NCI-H2107 treated with DMSO at 0.1 percent for 48 hours (cell line): Measurements from ENCODE around the gene ANKS6.

Experiments used
- DNase-seq: peaks from one replicate; lab custom pipeline; 2025; ENCODE audit not compliant: unreplicated experiment; lab: John Stamatoyannopoulos, UW

ANKS6 gene

DNA sequence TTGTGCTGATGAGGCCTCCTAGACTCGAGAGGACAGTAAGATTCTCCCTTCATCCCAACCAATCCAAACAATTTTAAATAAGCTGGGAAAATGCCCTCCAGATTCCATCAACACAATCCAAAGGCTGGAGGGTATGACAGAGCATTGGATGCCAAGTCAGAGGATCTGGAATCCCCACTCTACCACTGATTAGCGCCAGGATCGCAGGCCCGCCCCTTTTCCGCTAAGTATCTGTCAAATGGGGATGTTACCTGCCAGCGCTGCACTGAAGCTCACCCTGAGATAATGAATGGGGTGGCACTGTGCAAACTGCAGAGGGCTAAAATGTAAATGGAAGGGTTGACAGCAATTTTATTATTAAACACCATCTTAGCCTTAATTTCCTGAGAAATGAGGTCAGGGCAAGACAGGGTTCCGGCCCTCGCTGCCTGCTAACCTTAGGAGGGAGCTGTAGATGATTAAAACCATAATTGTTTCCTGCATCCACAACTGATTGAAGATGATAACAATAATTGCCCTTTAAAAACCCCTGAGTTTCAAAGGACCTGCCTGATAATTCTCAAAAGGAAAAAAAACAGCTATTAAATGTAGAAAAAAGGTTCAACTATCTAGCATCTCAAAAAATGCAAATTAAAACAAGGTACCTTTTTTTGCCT is 56.0 kb downstream of the ANKS6 start:
- no peak for DNase-seq

DNA sequence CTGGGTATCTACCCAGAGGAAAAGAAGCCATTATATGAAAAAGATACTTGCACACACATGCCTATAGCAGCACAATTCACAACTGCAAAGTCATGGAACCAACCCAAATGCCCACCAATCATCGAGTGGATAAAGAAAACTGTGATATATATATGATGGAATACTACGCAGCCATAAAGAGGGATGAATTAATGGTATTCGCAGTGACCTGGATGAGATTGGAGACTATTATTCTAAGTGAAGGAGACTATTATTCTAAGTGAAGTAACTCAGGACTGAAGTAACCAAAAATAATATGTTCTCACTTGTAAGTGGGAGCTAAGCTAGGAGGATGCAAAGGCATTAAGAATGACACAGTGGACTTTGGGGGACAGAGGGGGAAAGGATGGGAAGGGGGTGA is 57.6 kb downstream of the ANKS6 start:
- DNase-seq, result no peak

DNA sequence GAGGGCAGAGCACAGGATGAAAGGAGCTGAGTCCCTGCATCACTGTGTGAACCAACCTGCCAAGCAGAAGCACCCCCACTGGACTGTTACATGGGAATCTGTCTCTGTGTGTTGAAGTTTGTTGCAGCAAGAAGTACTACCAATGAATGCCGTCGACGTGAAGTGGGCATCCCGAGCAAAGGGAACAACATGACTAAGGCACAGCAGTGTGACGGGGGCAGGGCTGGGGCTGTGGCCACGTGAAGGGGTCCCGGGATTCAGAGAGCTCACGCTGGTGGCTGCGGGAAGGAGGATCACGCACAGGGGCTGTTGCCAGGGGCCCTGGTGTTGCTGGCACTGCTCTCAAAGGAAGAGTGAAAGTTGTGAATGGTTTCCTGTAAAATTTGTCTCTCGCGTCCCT is 60.1 kb downstream of the ANKS6 start:
- no peak for DNase-seq

DNA sequence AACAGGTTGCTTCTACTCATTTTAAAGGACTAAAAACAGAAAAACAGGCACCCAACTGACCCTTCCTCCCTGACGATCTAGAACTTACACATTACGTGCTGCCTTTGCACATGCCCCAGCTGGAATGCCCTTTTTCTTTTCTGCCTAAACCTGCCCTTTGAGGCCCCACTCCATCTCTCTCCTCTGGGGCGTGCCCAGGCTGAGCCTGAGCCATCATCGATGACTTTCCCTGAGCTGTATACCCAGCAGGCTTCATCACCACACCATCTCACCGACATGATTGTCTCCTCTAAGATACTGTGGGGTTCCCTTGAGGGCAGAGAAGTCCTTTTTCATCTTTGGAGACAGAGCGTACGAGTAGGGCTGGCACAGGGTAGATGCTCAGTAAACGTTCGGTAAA is 63.6 kb downstream of the ANKS6 start:
- no peak for DNase-seq

DNA sequence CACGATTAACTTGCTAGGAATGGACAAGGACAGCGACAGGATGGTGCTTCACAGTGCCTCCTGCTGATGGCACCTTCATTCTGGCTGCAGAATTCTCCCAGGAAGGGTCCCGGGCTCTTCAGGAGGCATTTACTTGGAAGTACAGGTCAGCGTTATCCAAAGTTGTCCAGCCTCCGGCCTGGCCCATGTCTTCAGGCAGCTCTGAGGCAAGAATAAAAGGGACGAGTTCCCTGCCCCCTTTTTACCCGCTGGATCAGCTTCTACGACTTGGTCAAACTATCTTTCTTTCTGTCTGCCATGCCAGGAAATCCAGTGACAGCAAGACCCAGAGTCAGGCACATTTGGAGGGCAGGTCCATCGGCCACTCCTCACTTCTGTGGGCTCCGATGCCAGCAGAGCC is 64.3 kb downstream of the ANKS6 start:
- DNase-seq, result no peak

DNA sequence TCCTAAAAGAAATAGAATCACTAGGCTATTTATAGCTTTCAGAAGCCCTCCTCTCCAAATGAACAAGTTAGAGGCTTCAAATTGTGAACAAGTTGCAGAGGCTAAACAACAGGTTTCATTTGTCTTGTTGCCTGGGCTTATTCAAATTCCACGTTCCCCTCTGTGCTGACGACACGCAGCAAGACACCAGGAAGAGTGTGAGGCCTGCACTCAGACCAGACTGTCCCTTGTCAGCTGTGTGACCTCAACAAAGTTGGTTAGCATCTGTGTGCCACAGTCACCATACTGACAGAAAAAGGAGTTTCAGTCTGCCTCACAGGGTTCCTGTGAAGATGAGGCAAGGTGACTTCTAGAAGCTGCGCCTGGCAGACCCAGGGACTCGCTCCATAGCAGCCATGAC is 65.5 kb downstream of the ANKS6 start:
- no peak for DNase-seq

DNA sequence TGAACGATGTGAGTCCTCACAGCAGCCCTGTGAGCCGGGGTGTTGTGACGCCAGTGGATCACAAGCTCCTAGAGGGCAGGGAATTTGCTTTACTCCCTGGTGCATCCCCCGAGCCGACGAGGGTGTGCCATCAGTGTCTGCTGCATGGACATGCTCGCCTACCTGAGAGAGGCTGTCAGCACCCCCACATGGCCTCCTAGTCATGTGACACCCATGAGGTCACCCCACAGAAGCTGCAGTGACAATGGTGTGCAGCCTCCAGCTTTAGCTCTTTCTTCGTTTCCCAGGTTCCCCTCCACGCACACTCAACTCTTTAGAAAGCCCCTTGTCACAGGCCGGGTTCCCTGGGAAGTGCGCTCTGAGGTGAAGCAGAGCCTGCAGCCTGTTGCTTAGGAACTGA is 67.9 kb downstream of the ANKS6 start:
- DNase-seq, result no peak

DNA sequence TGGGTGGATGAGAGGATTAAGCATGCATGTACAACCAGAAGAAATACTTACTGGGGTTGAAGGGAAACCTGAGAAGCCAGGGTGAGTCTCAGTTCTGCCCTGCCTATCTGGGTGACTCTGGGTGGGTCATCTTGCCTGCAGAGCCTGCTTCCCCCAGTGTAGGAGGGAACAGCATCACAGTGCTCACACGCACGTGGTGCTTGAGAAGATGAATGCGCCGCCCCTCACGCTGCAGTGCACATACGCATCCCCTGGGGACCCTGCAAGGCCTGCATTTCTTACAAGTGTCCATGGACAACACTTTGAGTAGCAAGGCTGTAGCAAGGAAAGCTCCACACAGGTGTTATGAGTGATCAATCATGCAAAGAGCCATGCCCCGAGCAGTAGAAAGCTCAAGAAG is 68.9 kb downstream of the ANKS6 start:
- no peak for DNase-seq

DNA sequence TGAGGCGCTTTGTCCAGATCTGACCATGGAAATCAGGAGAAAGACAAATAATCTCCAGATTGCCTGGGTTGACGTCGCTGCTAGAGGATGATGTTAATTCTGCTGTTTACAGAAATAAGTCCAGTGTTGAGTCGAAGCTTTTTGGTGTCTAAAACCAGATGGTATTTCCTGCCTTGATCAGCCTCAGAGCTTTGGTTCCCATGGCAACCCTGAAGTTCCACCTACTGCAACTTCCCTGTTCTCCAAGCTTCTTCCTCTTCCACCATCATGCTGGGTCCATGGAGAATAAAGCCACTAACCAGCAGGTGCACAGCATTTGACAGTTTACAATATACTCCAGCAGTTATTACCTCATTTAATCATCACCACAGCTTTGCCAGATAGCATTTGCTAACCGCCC is 69.6 kb downstream of the ANKS6 start:
- no peak for DNase-seq

DNA sequence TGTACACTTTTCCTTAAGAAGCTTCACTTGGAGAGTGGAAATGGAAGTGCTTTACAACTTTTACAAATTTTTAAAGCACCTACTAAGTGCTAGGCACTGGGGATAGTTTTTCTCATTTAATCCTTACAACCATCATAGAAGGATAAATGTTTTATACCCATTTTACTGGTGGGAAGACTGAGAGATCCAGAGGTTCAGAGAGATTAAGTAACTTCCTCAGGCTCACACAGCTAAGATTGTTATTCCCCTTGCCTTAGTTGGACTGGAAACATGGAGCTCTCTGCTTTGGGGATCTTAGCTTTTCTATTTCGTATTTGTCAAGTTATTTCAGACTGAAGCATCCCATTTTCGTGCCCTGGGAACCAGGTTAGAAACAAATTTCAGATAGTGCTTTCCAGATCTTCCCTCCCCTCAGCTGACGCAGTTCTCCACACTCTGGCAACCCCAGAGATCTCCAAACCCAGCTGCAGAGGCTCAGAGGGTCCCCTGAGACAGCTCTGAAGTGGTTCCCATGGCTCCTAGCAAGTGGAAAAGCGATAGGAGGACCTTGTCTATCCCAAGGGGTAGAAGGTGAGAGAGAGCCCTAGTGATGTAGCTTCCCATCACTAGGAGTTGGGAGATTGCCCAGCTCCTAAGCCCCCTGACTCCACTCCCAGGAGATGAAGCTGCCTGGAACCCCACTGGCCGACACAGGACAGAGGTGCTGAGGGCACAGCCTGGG is 71.4 kb downstream of the ANKS6 start:
- no peak for DNase-seq

DNA sequence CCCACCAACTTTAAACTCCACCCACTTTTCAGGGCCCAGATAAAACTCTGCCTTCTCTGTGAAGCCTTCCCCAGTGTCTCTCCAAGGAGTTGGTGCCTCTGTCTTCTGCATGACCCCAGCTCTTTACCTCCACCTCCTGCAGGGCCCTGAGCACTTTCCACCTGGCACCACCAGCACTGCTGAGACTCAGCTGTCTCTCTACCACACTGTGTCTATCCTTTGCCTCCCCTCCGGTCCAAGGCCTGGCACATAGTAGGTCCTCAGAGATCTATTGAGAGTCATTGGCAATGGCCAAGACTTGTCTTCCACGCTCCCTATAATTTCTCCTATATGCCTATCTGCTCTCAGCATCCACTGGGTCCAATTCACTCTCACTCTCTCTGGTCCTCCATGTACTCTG is 74.7 kb downstream of the ANKS6 start:
- no peak for DNase-seq

DNA sequence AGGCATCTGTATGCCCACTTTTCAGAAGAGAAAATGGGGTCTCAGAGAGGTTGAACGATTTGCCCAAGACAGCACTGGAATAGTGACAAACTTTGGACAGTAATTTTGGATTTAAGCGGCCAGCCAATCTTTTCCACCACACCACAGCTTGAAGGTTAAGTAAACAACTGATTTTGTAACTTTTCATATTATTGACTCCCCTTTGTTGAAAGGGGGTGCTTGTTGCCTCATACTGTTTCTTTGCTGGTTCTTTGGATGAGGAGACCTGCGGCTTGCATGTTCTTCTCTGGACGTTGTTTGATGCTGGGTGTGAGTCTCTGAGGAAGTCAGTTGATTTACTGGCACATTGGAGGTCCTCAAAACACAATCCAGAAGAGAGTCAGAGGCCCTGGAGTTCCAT is 76.0 kb downstream of the ANKS6 start:
- no peak for DNase-seq

DNA sequence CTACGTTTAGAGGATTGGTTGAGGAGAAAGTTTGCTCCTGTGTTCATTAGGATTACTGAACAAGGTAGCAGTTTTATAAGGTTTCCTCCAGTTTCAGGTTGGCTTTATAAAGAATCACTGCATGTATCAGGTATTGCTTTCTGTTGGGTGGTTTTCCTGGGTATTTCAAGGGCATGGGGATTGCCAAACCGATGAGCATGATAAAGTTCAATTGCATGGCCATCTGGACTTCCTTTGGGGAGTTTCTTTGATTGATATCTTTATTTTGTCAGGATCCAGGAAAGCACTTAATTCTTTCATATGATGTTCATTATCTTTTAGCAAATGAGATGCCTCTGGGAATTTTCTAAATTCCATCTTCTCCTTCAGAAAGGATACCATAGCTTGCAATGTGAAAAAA is 77.3 kb downstream of the ANKS6 start:
- no peak for DNase-seq

DNA sequence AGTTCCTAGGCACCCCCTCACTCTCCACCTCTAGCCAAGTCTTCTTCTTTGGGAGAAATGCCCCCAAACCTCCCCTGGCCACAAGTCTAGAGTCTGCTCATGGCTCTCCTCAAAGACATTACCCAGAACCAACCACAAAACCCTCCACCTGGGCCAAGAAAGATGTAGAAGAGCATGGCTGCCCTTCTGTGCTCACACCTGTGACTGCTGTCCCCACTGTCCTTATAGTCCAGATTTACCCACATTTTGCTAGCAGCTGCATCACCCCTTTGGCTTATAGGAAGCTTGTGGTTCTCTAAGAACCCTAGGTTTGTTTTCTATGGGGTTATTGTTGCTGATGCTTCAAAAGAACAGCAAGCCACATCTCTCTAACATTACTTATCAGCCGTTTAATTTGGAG is 81.5 kb downstream of the ANKS6 start:
- DNase-seq, result no peak

DNA sequence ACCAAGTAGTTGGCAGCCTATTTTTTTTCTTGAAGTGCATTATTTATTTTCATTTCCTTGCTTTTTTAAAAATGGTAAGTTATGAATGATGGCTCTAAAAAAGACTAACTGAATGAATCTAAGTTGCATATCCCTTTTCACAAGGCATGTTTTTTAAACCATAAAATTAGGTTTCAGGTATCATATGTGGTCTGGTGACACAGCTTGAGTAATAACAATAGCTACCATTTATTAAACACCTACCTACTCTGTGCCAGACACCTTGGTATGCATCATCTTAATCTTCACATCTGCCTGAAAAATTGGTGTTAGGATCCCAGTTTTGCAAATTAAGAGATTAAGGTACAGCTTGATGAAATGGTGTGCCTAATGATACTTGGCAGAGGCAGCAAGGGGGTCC is 83.4 kb downstream of the ANKS6 start:
- no peak for DNase-seq

DNA sequence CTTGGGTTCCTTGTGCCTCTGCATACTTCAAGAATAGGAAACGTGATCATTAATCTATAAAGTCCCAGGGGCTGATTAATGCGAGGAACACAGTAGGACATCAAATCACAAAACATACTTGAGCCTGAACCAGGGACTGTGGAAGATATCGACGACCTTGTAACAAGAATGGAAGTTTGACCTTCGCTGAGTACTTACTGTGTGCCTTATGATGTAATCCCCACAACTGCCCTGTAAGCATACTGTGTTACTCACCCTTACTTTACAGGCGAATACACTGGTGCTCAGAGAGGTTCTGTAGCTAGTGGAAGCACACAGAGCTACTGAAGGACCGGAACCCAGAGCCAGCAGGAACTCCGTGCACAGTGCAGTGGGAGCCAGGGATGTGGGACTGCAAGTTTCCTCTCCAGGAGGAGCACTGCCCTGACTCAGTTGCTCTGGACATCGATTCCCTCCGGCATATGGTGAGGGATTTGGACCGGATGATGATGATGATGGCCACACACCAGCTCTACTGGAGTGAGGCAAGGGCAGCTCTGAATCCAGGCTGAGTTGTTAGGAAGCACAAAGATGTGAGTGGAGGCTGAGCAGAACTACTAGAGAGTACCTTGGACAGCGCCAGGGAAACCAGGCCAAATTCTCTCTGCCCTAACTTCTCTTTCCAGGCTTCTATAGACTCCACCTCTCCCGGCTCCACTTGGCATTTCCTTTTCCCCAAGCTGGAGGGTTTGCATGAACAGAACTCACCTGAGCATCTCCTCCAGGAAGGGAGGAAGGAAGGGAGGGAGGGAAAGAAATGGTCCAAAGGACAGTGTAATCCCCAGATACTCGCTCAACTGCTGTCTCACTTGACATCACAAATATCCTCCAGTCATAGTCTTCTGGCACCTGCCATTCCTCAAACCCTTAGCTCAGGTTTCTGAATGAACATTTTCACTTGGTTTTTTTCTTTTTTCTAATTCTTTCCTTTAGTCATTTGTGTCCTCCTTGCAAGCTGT is 86.1 kb downstream of the ANKS6 start:
- no peak for DNase-seq

DNA sequence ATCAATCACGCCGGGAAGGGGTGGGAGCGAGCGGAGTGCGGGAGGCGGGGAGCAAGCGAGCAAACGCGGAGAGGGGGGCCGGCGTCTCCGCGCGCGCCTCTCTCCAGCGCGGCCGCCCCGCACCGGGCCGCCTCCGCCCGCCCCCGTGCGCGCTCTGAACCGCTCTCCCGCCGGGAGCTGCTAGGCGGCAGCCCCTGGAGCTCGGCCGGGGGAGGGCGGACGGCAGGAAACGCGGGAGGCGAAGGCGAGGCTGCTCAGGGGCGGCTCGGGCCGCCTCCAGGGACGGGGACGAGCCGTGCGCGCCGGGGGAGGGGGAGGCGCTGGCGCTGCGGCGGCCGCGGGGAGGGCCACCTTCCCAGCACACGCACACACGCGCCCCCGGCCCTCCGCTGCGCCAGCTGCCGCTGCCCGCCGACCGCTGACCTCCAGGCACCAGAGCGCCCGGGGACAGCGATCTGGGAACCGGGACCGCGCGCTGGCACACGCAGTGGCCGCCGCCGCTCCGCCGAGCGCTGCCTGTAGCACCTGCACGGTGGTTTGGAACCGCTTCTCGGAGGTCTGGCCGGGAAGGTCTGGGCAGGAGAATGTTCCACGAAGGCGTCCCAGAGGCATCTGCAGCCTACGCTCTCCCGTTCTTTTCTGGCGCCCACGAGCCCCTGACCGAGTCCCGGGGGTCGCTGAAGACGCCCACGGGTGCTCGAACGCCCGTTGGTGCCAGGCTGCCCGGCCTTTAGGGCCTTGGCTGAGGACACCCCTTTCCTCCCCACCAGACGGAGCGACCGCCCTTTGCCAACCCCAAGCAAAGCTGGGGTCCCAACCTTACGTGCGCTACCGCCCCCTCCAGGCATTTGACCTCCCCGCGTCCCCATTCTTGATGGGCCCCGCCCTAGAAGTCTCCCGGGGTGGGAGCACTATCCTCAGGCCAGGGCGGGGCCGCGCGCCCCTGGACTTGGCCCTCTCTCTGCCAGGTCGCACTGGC is 87.1 kb downstream of the ANKS6 start, which contains the start of gene GABBR2:
TSS of gene GABBR2 (minus strand) at position 3 of the 979 bp plus-strand sequence. CDS start 198 bp downstream, outside the sequence.
- DNase-seq, result no peak

DNA sequence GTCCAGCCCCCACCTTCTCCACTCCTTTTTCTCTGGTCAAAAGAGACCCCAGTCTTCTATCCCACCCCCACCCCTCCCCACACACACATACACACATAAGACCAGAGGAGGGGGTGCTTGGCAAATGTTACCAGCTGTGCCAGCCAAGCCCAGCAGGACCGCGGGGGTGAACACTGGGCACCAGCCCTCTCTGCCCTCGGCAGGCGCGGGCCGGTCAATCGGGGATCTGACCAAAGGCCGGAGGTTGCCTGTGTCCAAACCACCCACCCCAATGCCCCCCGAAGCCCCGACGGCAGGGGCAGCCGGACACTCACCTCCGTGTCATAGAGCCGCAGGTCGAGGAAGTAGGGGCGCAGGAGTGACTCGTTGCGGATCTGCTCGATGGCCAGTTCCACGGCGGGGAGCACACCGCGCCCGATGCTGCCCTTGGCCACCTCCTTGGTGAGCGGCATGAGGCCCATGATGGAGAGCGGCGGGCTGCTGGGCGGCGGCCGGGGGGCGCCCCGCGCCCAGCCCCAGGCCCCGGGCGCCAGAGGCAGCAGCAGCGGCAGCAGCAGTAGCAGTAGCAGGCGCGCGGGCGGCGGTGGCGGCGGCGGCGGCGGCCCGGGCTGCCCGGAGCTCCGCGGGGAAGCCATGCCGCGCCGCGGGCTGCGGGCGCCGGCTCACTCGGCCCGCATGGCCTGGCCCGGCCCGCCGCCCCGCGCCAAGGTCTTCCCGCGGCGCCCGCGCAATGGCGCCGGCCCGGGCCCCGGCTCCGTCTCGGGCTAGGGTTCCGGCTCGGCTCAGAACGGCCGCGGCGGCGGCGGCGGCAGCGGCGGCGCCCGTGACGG is 88.0 kb downstream of the ANKS6 start:
- DNase-seq, result no peak
